ENCODE data around the gene JAG2. TPM values are rescaled to one million over a fixed set of nuclear protein-coding genes. Genes with fewer than 3 reads are reported as not detected.

The JAG2 gene
- total RNA-seq, 1 donor from 2014 or later = 84.1 TPM

DNA sequence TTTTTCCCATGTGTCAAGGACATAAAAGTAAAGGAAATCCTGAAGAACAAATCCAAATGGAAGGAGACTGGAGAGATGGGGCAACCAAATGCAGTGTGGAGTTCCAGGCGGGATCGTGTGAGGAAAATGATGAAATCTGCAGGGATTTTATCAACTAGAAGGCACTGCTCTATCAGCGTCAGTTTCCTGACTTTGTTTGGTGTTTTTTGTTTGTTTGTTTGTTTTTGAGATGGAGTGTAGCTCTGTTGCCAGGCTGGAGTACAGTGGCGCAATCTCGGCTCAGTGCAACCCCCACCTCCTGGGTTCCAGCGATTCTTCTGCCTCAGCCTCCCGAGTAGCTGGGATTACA lies 60.1 kb downstream of the JAG2 start:
- Mint-ChIP-seq H3K36me3 (ENCODE audit: unreplicated experiment) (peaks cover 20% of the 10 kb centered on the region), H3K4me3 (ENCODE audit: unreplicated experiment) (no peak overlapping the region), H3K9me3 (ENCODE audit: unreplicated experiment) (peaks cover 12% of the 10 kb centered on the region), H3K4me1 (ENCODE audit: low read depth, unreplicated experiment) (no peaks in the 10 kb centered on the region), H3K27ac (ENCODE audit: unreplicated experiment) (no peak overlapping the region), H3K27me3 (ENCODE audit: unreplicated experiment) (peaks cover 4% of the 10 kb centered on the region)
- TF ChIP-seq, protein P1, sequence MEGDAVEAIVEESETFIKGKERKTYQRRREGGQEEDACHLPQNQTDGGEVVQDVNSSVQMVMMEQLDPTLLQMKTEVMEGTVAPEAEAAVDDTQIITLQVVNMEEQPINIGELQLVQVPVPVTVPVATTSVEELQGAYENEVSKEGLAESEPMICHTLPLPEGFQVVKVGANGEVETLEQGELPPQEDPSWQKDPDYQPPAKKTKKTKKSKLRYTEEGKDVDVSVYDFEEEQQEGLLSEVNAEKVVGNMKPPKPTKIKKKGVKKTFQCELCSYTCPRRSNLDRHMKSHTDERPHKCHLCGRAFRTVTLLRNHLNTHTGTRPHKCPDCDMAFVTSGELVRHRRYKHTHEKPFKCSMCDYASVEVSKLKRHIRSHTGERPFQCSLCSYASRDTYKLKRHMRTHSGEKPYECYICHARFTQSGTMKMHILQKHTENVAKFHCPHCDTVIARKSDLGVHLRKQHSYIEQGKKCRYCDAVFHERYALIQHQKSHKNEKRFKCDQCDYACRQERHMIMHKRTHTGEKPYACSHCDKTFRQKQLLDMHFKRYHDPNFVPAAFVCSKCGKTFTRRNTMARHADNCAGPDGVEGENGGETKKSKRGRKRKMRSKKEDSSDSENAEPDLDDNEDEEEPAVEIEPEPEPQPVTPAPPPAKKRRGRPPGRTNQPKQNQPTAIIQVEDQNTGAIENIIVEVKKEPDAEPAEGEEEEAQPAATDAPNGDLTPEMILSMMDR (IDR thresholded peaks at IDR 0.05; ENCODE audit: partially characterized antibody, unreplicated experiment) = no peak
- no peak for DNase-seq

DNA sequence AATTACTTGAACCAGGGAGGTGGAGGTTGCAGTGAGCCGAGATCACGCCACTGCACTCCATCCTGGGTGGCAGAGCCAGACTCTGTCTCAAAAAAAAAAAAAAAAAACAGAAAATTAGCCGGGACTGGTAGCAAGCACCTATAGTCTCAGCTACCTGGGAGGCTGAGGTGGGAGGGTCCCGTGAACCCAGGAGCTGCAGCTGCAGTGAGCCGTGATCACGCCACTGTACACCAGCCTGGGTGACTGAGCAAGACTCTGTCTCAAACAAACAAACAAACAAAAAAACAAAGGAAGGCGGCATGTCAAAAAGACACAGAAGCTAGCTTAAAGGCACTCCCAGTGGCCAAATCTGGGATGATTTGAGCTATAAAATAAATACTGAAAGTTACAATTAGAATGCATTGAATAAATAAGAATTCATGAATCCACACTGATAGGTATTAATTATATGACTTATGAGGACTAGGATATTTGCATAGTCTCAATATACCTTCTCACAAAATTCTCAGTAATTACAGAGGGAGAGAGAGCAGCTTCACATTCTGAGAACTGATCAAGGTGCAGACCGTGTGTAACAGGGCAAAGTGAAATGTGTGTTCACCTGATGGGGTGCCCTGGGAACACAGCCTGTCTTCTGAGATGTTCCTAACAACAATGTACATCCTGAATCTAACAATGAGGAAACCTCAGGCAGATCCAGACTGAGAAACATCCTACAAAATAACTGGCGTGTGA lies 60.6 kb downstream of the JAG2 start:
- Mint-ChIP-seq H3K36me3 (ENCODE audit: unreplicated experiment) (peaks cover 21% of the 10 kb centered on the region), H3K4me3 (ENCODE audit: unreplicated experiment) (no peak overlapping the region), H3K27ac (ENCODE audit: unreplicated experiment) (no peak overlapping the region), H3K9me3 (ENCODE audit: unreplicated experiment) (peaks cover 13% of the 10 kb centered on the region), H3K27me3 (ENCODE audit: unreplicated experiment) (peaks cover 4% of the 10 kb centered on the region), H3K4me1 (ENCODE audit: low read depth, unreplicated experiment) (no peaks in the 10 kb centered on the region)
- no peak for DNase-seq
- TF ChIP-seq, protein P1 (IDR thresholded peaks at IDR 0.05; ENCODE audit: partially characterized antibody, unreplicated experiment) = no peak

GRCh38 chr14:105107351-105107750 lies 61.2 kb downstream of the JAG2 start:
- Mint-ChIP-seq H3K27ac (ENCODE audit: unreplicated experiment) (no peak overlapping the region), H3K4me3 (ENCODE audit: unreplicated experiment) (no peak overlapping the region), H3K9me3 (ENCODE audit: unreplicated experiment) (peaks cover 13% of the 10 kb centered on the region), H3K36me3 (ENCODE audit: unreplicated experiment) (peaks cover 21% of the 10 kb centered on the region), H3K4me1 (ENCODE audit: low read depth, unreplicated experiment) (no peaks in the 10 kb centered on the region), H3K27me3 (ENCODE audit: unreplicated experiment) (peaks cover 4% of the 10 kb centered on the region)
- no peak for DNase-seq
- TF ChIP-seq, protein P1 (IDR thresholded peaks at IDR 0.05; ENCODE audit: partially characterized antibody, unreplicated experiment) = no peak

- H3K4me1 Mint-ChIP-seq (ENCODE audit: low read depth, unreplicated experiment) = no peaks in the 10 kb centered on the region
- H3K27ac Mint-ChIP-seq (ENCODE audit: unreplicated experiment) = no peak overlapping the region
- no peak overlapping the region for H3K4me3 Mint-ChIP-seq (ENCODE audit: unreplicated experiment)
- H3K27me3 Mint-ChIP-seq (ENCODE audit: unreplicated experiment) = peaks cover 4% of the 10 kb centered on the region
- TF ChIP-seq, protein P1 (IDR thresholded peaks at IDR 0.05; ENCODE audit: partially characterized antibody, unreplicated experiment) = no peak
- no peak for DNase-seq
- peaks cover 19% of the 10 kb centered on the region for H3K9me3 Mint-ChIP-seq (ENCODE audit: unreplicated experiment)
- H3K36me3 Mint-ChIP-seq (ENCODE audit: unreplicated experiment) = peaks cover 21% of the 10 kb centered on the region
Observed at GRCh38 chr14:105105158-105105557, 63.4 kb downstream of the JAG2 start.

GRCh38 chr14:105102893-105103292 lies 65.7 kb downstream of the JAG2 start:
- H3K27me3 Mint-ChIP-seq (ENCODE audit: unreplicated experiment) = peaks cover 7% of the 10 kb centered on the region
- no peak overlapping the region for H3K27ac Mint-ChIP-seq (ENCODE audit: unreplicated experiment)
- DNase-seq = no peak
- TF ChIP-seq, protein P1 (IDR thresholded peaks at IDR 0.05; ENCODE audit: partially characterized antibody, unreplicated experiment) = no peak
- no peak overlapping the region for H3K4me3 Mint-ChIP-seq (ENCODE audit: unreplicated experiment)
- no peaks in the 10 kb centered on the region for H3K4me1 Mint-ChIP-seq (ENCODE audit: low read depth, unreplicated experiment)
- H3K36me3 Mint-ChIP-seq (ENCODE audit: unreplicated experiment) = peaks cover 16% of the 10 kb centered on the region
- H3K9me3 Mint-ChIP-seq (ENCODE audit: unreplicated experiment) = peaks cover 18% of the 10 kb centered on the region

Data from glutamatergic neuron (in vitro differentiated cells).